ENCODE results near the gene KRT33B.
"Not testable (repeated sequence)": the region's sequence is repeated elsewhere in the genome, so short reads cannot be mapped to it uniquely, and the experiment has no call there.

The KRT33B gene

GRCh38 chr17:41393294-41393693, 23.7 kb upstream of the KRT33B start:
- DNase-seq: no peak

GRCh38 chr17:41392278-41392677, 22.7 kb upstream of the KRT33B start:
- no peak for DNase-seq

GRCh38 chr17:41391535-41391934, 21.9 kb upstream of the KRT33B start:
- DNase-seq: no peak

GRCh38 chr17:41390411-41390938, 20.9 kb upstream of the KRT33B start:
- no peak for DNase-seq

GRCh38 chr17:41387670-41388069, 18.1 kb upstream of the KRT33B start:
- DNase-seq: no peak

- no peak for DNase-seq
Measured at GRCh38 chr17:41386227-41386626, 16.6 kb upstream of the KRT33B start.

GRCh38 chr17:41383690-41384089, 14.1 kb upstream of the KRT33B start:
- DNase-seq: peak in 1 of 2 experiments; percentile 10

GRCh38 chr17:41382394-41382793, 12.8 kb upstream of the KRT33B start:
- DNase-seq: no peak

GRCh38 chr17:41381943-41382342, 12.3 kb upstream of the KRT33B start, which contains the start of gene KRT34:
Gene KRT34, minus strand, starts transcription at chr17:41382306. Its CDS starts 60 bp downstream, at chr17:41382246.
- DNase-seq: not testable (repeated sequence)

GRCh38 chr17:41380091-41380490, 10.5 kb upstream of the KRT33B start:
- not testable (repeated sequence) for DNase-seq

- no peak for DNase-seq
Measured at GRCh38 chr17:41377546-41377945, 7.9 kb upstream of the KRT33B start.

- DNase-seq: no peak
Measured at GRCh38 chr17:41369023-41369422, 590 bp downstream of the KRT33B start.

GRCh38 chr17:41367426-41368075, 2.1 kb downstream of the KRT33B start:
- no peak for DNase-seq

GRCh38 chr17:41366070-41366469, 3.5 kb downstream of the KRT33B start:
- DNase-seq: no peak

- no peak for DNase-seq
Measured at GRCh38 chr17:41363881-41364280, 5.7 kb downstream of the KRT33B start.

- no peak for DNase-seq
Measured at GRCh38 chr17:41360296-41360995, 9.2 kb downstream of the KRT33B start.

GRCh38 chr17:41354536-41354935, 15.1 kb downstream of the KRT33B start:
- DNase-seq: peak; percentile 66 to 75

GRCh38 chr17:41352597-41353366, 16.8 kb downstream of the KRT33B start:
- DNase-seq: no peak

GRCh38 chr17:41351177-41351576, 18.4 kb downstream of the KRT33B start:
- DNase-seq: no peak

- DNase-seq: not testable (repeated sequence)
Measured at GRCh38 chr17:41350381-41350878, 19.2 kb downstream of the KRT33B start, which contains the start of gene KRT33A. Gene KRT33A, minus strand, starts transcription at chr17:41350828. Its CDS starts 61 bp downstream, at chr17:41350767.

GRCh38 chr17:41347869-41348760, 21.5 kb downstream of the KRT33B start:
- DNase-seq: no peak

- not testable (repeated sequence) for DNase-seq
Measured at GRCh38 chr17:41346421-41346820, 23.2 kb downstream of the KRT33B start.

Measured in AML-193 (cell line).